ENCODE measurements around the gene SLC37A3.
"Not testable (repeated sequence)": the region's sequence is repeated elsewhere in the genome, so short reads cannot be mapped to it uniquely, and the experiment has no call there.

- TF ChIP-seq CTCF (IDR thresholded peaks at IDR 0.05; ENCODE audit: low read length); EZH2 (IDR thresholded peaks at IDR 0.05; ENCODE audit: borderline replicate concordance, low read length): not testable (repeated sequence)
Observed at GRCh38 chr7:140311128-140311527, 87.2 kb downstream of the SLC37A3 start.
